Activated T-helper 9 cell treated with anti-CD3 and anti-CD28 coated beads, Interleukin-2, amount 50 U/mL, for 16 hours (primary cell): ENCODE data around the gene ZNF669.

Source experiments
- DNase-seq: peaks from one replicate; pipeline ENCODE4 v3.0.0-alpha.2; 2020; ENCODE audit warnings: low read depth

The ZNF669 gene

GRCh38 chr1:247111259-247111699 is 7.1 kb upstream of the ZNF669 start:
- no peak for DNase-seq

GRCh38 chr1:247110627-247111258 is 6.6 kb upstream of the ZNF669 start:
- DNase-seq = no peak

- no peak for DNase-seq
Observed at GRCh38 chr1:247107694-247108093, 3.5 kb upstream of the ZNF669 start.

GRCh38 chr1:247105966-247106365 is 1.8 kb upstream of the ZNF669 start:
- DNase-seq = no peak

GRCh38 chr1:247104965-247105364 is 809 bp upstream of the ZNF669 start:
- DNase-seq = no peak

GRCh38 chr1:247102381-247102780 is 1.8 kb downstream of the ZNF669 start:
- no peak for DNase-seq

- no peak for DNase-seq
Observed at GRCh38 chr1:247100676-247101279, 3.4 kb downstream of the ZNF669 start.

GRCh38 chr1:247096958-247097357 is 7.2 kb downstream of the ZNF669 start:
- no peak for DNase-seq

- no peak for DNase-seq
Observed at GRCh38 chr1:247096544-247096943, 7.6 kb downstream of the ZNF669 start.

- no peak for DNase-seq
Observed at GRCh38 chr1:247096112-247096511, 8.0 kb downstream of the ZNF669 start.

GRCh38 chr1:247090455-247090854 is 13.7 kb downstream of the ZNF669 start:
- no peak for DNase-seq

GRCh38 chr1:247089616-247090375 is 14.4 kb downstream of the ZNF669 start:
- no peak for DNase-seq

GRCh38 chr1:247088967-247089366 is 15.2 kb downstream of the ZNF669 start:
- no peak for DNase-seq

- DNase-seq = no peak
Observed at GRCh38 chr1:247087256-247087655, 16.9 kb downstream of the ZNF669 start.

- no peak for DNase-seq
Observed at GRCh38 chr1:247085310-247085709, 18.8 kb downstream of the ZNF669 start.

GRCh38 chr1:247084771-247085170 is 19.4 kb downstream of the ZNF669 start:
- no peak for DNase-seq

- DNase-seq = no peak
Observed at GRCh38 chr1:247079141-247079874, 24.8 kb downstream of the ZNF669 start.

GRCh38 chr1:247078258-247079140 is 25.7 kb downstream of the ZNF669 start, which contains the start of gene ZNF670:
ZNF670 (minus strand) TSS chr1:247078811; CDS start chr1:247078596, 215 bp downstream.
- peak; percentile 79 for DNase-seq

- no peak for DNase-seq
Observed at GRCh38 chr1:247077876-247078257, 26.3 kb downstream of the ZNF669 start.

- DNase-seq = no peak
Observed at GRCh38 chr1:247077213-247077612, 26.9 kb downstream of the ZNF669 start.

GRCh38 chr1:247070645-247071044 is 33.5 kb downstream of the ZNF669 start:
- no peak for DNase-seq
